Psoas muscle (tissue), 8 donors: ENCODE measurements around the gene PTPRM. TPM values are rescaled to one million over a fixed set of nuclear protein-coding genes. Genes with fewer than 3 reads are reported as not detected.

Experiments
- ATAC-seq, 4 donors: fragments of 200-7000 bp; cut with Tn5 transposase; one replicate each; pipeline ENCODE4 v1.9.1; 2020; ENCODE audit warnings: moderate library complexity in 3 of 4, mild to moderate bottlenecking in 2 of 4
- DNase-seq, 2 donors: peaks; one replicate each; pipeline ENCODE4 v3.0.0-alpha.2; 2020
- H3K27ac ChIP-seq: fragments of 200-600 bp; one replicate; pipeline ENCODE4 v1.8.0; 2022
- H3K27me3 ChIP-seq, 3 donors: fragments of 200-600 bp in 1 of 3; one replicate each; pipeline versions ENCODE4 v1.6.1 to v1.8.0; 2013 to 2022; ENCODE audit warnings: low read length in 2 of 3, mild to moderate bottlenecking in 2 of 3, moderate library complexity in 1 of 3; ENCODE audit not compliant: insufficient read depth in 3 of 3
- H3K36me3 ChIP-seq, 2 donors: fragments of 200-600 bp in 1 of 2; one replicate each; pipeline versions ENCODE4 v1.6.1 to v1.8.0; 2013 to 2022; ENCODE audit warnings: low read depth in 1 of 2, mild to moderate bottlenecking in 1 of 2, moderate library complexity in 1 of 2; ENCODE audit not compliant: insufficient read depth in 1 of 2
- H3K4me1 ChIP-seq: fragments of 200-600 bp; one replicate; pipeline ENCODE4 v1.8.0; 2022
- H3K4me3 ChIP-seq: fragments of 200-600 bp; one replicate; pipeline ENCODE4 v1.8.0; 2022; ENCODE audit warnings: mild to moderate bottlenecking
- H3K9me3 ChIP-seq: fragments of 200-600 bp; one replicate; pipeline ENCODE4 v1.8.0; 2022
- CTCF ChIP-seq: fragments of 200-600 bp; IDR thresholded peaks from one replicate; pipeline ENCODE4 v1.8.0; 2022; ENCODE audit warnings: antibody characterized with exemption
- WGBS, 3 donors: extraction: QIAGEN DNeasy Blood & Tissue Kit; methylation state at CpG; one replicate each; pipeline versions ENCODE4 v1.1.6 to v1.1.7; 2013; 5-methylcytosine and 5-hydroxymethylcytosine counted together
- intact Hi-C, 2 donors: fragments of 100-400 bp; cut with DNase I; formaldehyde crosslinking; loops; one replicate each; pipeline versions ENCODE4 v1.11.0 to v1.14.2; 2022
- polyA plus RNA-seq, 3 donors: library from polyadenylated mRNA; stranded (reverse); fragments of 200-250 nt; gene quantifications; one replicate each; pipeline ENCODE4 v1.2.3, GENCODE V29; 2013
- total RNA-seq, 4 donors: library from RNA; stranded (reverse); fragmentation: NEBNext Ultra II Directional in 2 of 4; extraction: Animal tissue kit (Norgen Biotek cat#: 25700) in 2 of 4; gene quantifications; one replicate each; pipeline versions ENCODE4 v1.2.1 to v1.2.4, GENCODE V29; 2021 to 2023
- donor health status: healthy with polysubstance abuse.
- donor health status: DM: no; HTN: no; CAD: no; lungs with moderate emphysema.
- donor health status: Bipolar disorder and iron deficiency.
- donor health status: healthy.
- donor health status: DM: yes; HTN: yes; CAD: no.
- donor health status: DM: no; HTN: no; CAD: no.
- donor health status: DM: no; HTN: no; CAD: no.
- donor health status: DM: yes; HTN: yes; CAD: no.

The PTPRM gene
- total and polyA plus RNA-seq, 7 donors, result 27.4 to 78.9 (median 39.0) TPM

- no peak overlapping the region for H3K4me3 ChIP-seq
- DNase-seq (no peak), ATAC-seq (no peak)
- H3K27me3 ChIP-seq, result no peaks in the 10 kb centered on the region
- 79 to 90% (median 88%) methylated on average over 3 of the region's 3 CpGs for WGBS, 3 donors
- no peaks in the 10 kb centered on the region for H3K4me1 ChIP-seq
- no peaks in the 10 kb centered on the region for H3K9me3 ChIP-seq
- no peak for TF ChIP-seq CTCF
- H3K36me3 ChIP-seq, result no peaks in the 10 kb centered on the region
- no peak overlapping the region for H3K27ac ChIP-seq
- intact Hi-C loops, result no loop called here
Measured at GRCh38 chr18:8276406-8276805, 709.3 kb downstream of the PTPRM start.

GRCh38 chr18:8277270-8277669 is 710.2 kb downstream of the PTPRM start:
- intact Hi-C loops, result no loop called here
- no peak for ATAC-seq
- no peak for DNase-seq
- no peaks in the 10 kb centered on the region for H3K27me3 ChIP-seq
- H3K27ac ChIP-seq, result no peak overlapping the region
- TF ChIP-seq CTCF, result no peak
- H3K9me3 ChIP-seq, result no peaks in the 10 kb centered on the region
- 48 to 97% (median 62%) methylated on average over 1 of the region's 1 CpG for WGBS, 3 donors
- H3K4me1 ChIP-seq, result no peaks in the 10 kb centered on the region
- H3K36me3 ChIP-seq, result no peaks in the 10 kb centered on the region
- no peak overlapping the region for H3K4me3 ChIP-seq

- 67 to 78% (median 74%) methylated on average over 9 of the region's 9 CpGs for WGBS, 3 donors
- intact Hi-C loops, result no loop called here
- TF ChIP-seq CTCF, result no peak
Measured at GRCh38 chr18:8279346-8279745, 712.2 kb downstream of the PTPRM start.

GRCh38 chr18:8279781-8280330 is 712.7 kb downstream of the PTPRM start:
- H3K27ac ChIP-seq, result no peak overlapping the region
- H3K36me3 ChIP-seq, result no peaks in the 10 kb centered on the region
- WGBS, 3 donors, result 91 to 94% (median 93%) methylated on average over 7 of the region's 7 CpGs
- ATAC-seq (no peak), DNase-seq (no peak)
- H3K27me3 ChIP-seq, result no peaks in the 10 kb centered on the region
- no peaks in the 10 kb centered on the region for H3K9me3 ChIP-seq
- intact Hi-C loops, result no loop called here
- no peak overlapping the region for H3K4me3 ChIP-seq
- TF ChIP-seq CTCF, result no peak
- H3K4me1 ChIP-seq, result no peaks in the 10 kb centered on the region

More at GRCh38 chr18:8279346-8279745, 712.2 kb downstream of the PTPRM start:
- no peaks in the 10 kb centered on the region for H3K27me3 ChIP-seq
- DNase-seq (no peak), ATAC-seq (no peak)
- no peak overlapping the region for H3K27ac ChIP-seq
- no peaks in the 10 kb centered on the region for H3K36me3 ChIP-seq
- H3K4me1 ChIP-seq, result no peaks in the 10 kb centered on the region
- H3K4me3 ChIP-seq, result no peak overlapping the region
- no peaks in the 10 kb centered on the region for H3K9me3 ChIP-seq
